B cell (primary cell): ENCODE results near the gene WDR26. TPM values are rescaled to one million over a fixed set of nuclear protein-coding genes. Genes with fewer than 3 reads are reported as not detected.

Experiments
- ATAC-seq: fragments of 200-7000 bp; cut with Tn5 transposase; one replicate; pipeline ENCODE4 v1.10.0; 2021; ENCODE audit warnings: low read depth, mild to moderate bottlenecking, moderate number of reproducible peaks, moderate library complexity
- CTCF ChIA-PET: fragments of 350-600 bp; sonication (Branson Sonifier 250); formaldehyde crosslinking; loops from one replicate; lab custom pipeline; 2021; ENCODE audit warnings: antibody characterized with exemption, inconsistent platforms; lab: Charles Lee
- POLR2A ChIA-PET: fragments of 350-600 bp; sonication (Branson Sonifier 250); formaldehyde crosslinking; loops from one replicate; lab custom pipeline; 2021; ENCODE audit warnings: antibody characterized with exemption; lab: Charles Lee
- DNase-seq: peaks from one replicate; pipeline ENCODE4 v3.0.0; 2013
- H2AFZ ChIP-seq: 2 replicates; pipeline ENCODE4 v1.6.1; 2012; ENCODE audit warnings: mild to moderate bottlenecking, low read depth, low read length; ENCODE audit not compliant: insufficient read depth, poor library complexity, severe bottlenecking
- H3K27ac ChIP-seq, 2 donors: 1 replicate in 1 of 2; 2 replicates in 1 of 2; pipeline ENCODE4 v1.5.1; 2012 to 2013; ENCODE audit warnings: low read length in 2 of 2, mild to moderate bottlenecking in 2 of 2, moderate library complexity in 1 of 2
- H3K27me3 ChIP-seq, 4 experiments: fragments of 200-600 bp in 1 of 4; sonication (generic) in 1 of 4; replicated peaks in 1 of 4; 1 replicate in 2 of 4; 2 replicates in 2 of 4; pipeline versions ENCODE4 v1.6.1 to v1.7.0; 2013 to 2016; ENCODE audit warnings: low read length in 3 of 4, mild to moderate bottlenecking in 2 of 4, mixed read lengths in 1 of 4, moderate library complexity in 1 of 4; ENCODE audit not compliant: insufficient read depth in 4 of 4, control insufficient read depth in 3 of 4; ENCODE audit errors: control extremely low read depth in 1 of 4
- H3K36me3 ChIP-seq, 2 experiments: replicated peaks in 1 of 2; 1 replicate in 1 of 2; 2 replicates in 1 of 2; pipeline versions ENCODE4 v1.6.1 to v1.7.1; 2013; ENCODE audit warnings: low read length in 1 of 2; ENCODE audit not compliant: insufficient read depth in 2 of 2, control insufficient read depth in 1 of 2; ENCODE audit errors: control extremely low read depth in 1 of 2, extremely low read depth in 1 of 2
- H3K4me1 ChIP-seq, 2 donors: fragments of 200-600 bp in 1 of 2; sonication (generic) in 1 of 2; 1 replicate in 1 of 2; 2 replicates in 1 of 2; pipeline versions ENCODE4 v1.5.1 to v1.6.1; 2013 to 2017; ENCODE audit warnings: low read length in 2 of 2; ENCODE audit not compliant: control insufficient read depth in 2 of 2, insufficient read depth in 2 of 2
- H3K4me2 ChIP-seq: replicated peaks from 2 replicates; pipeline ENCODE3; 2012; ENCODE audit warnings: mild to moderate bottlenecking, low read depth, low read length; ENCODE audit not compliant: poor library complexity, severe bottlenecking
- H3K4me3 ChIP-seq, 5 experiments: fragments of 200-600 bp in 1 of 5; sonication (generic) in 1 of 5; 1 replicate in 3 of 5; 2 replicates in 2 of 5; pipeline versions ENCODE4 v1.5.1 to v1.7.0; 2011 to 2016; ENCODE audit warnings: low read length in 4 of 5, mild to moderate bottlenecking in 4 of 5, low read depth in 2 of 5, control low read depth in 1 of 5, moderate library complexity in 1 of 5; ENCODE audit not compliant: insufficient read depth in 1 of 5; ENCODE audit errors: control extremely low read depth in 1 of 5, extremely low read depth in 1 of 5
- H3K79me2 ChIP-seq: fragments of 200-600 bp; sonication (generic); one replicate; pipeline ENCODE4 v1.6.0; 2016; ENCODE audit warnings: low read length; ENCODE audit not compliant: control insufficient read depth, insufficient read depth
- H3K9ac ChIP-seq: fragments of 200-600 bp; sonication (generic); 2 replicates; pipeline ENCODE4 v1.6.1; 2017; ENCODE audit warnings: mild to moderate bottlenecking, low read length, moderate library complexity
- H3K9me3 ChIP-seq, 3 donors: one replicate each; pipeline versions ENCODE4 v1.6.1 to v1.7.1; 2013; ENCODE audit warnings: low read length in 2 of 3; ENCODE audit not compliant: control insufficient read depth in 2 of 3, insufficient read depth in 1 of 3; ENCODE audit errors: control extremely low read depth in 1 of 3
- H4K20me1 ChIP-seq: 2 replicates; pipeline ENCODE4 v1.6.0; 2012; ENCODE audit warnings: mild to moderate bottlenecking, low read length; ENCODE audit not compliant: insufficient read depth, control insufficient read depth, poor library complexity, severe bottlenecking
- H3K27ac Mint-ChIP-seq: one replicate; pipeline ENCODE4 v1.8.0; 2021; ENCODE audit warnings: mixed read lengths
- H3K27me3 Mint-ChIP-seq: one replicate; pipeline ENCODE4 v1.8.0; 2021; ENCODE audit warnings: mixed read lengths
- H3K4me1 Mint-ChIP-seq: one replicate; pipeline ENCODE4 v1.8.0; 2021; ENCODE audit warnings: mixed read lengths
- H3K4me3 Mint-ChIP-seq: one replicate; pipeline ENCODE4 v1.8.0; 2021; ENCODE audit warnings: mixed read lengths
- H3K9me3 Mint-ChIP-seq: one replicate; pipeline ENCODE4 v1.8.0; 2022; ENCODE audit warnings: mixed read lengths; ENCODE audit not compliant: insufficient read depth
- EZH2 ChIP-seq: IDR thresholded peaks from 2 replicates; pipeline ENCODE4 v1.6.1; 2012; ENCODE audit warnings: borderline replicate concordance, low read depth, mild to moderate bottlenecking, moderate library complexity, low read length; ENCODE audit not compliant: insufficient read depth, poor library complexity, severe bottlenecking
- WGBS: methylation state at CpG from one replicate; pipeline ENCODE4 v1.1.5; 2013; ENCODE audit warnings: missing lambda C conversion rate; ENCODE audit not compliant: insufficient coverage; 5-methylcytosine and 5-hydroxymethylcytosine counted together
- intact Hi-C: fragments of 100-400 bp; cut with micrococcal nuclease; formaldehyde crosslinking; loops from one replicate; pipeline ENCODE4 v1.10.0; 2022
- polyA plus RNA-seq: library from polyadenylated mRNA; depleted of rRNA; stranded (reverse); fragments of >200 nt; gene quantifications from 2 replicates; pipeline ENCODE4 v1.2.3, GENCODE V29; 2012
- total RNA-seq, 2 donors: library from RNA; stranded (reverse); fragments of 120-200 nt in 1 of 2; gene quantifications; 1 replicate in 1 of 2; 2 replicates in 1 of 2; pipeline versions ENCODE4 v1.2.3 to v1.2.4, GENCODE V29; 2013 to 2022
- TF ChIP-seq, protein P1 (sequence below): fragments of 200-600 bp; IDR thresholded peaks from one replicate; pipeline ENCODE4 v1.8.0; 2022; ENCODE audit warnings: antibody characterized with exemption, mild to moderate bottlenecking

WDR26 gene
- total and polyA plus RNA-seq, 2 donors (not counting 1 experiment from before 2014, with no cell fraction given) = 35.7 to 108 TPM

- no peaks in the 10 kb centered on the region for H3K9me3 Mint-ChIP-seq
- H3K4me3 Mint-ChIP-seq = no peak overlapping the region
- H3K4me3 ChIP-seq = no peak overlapping the region
- ChIA-PET CTCF (no interaction called here), POLR2A (no interaction called here)
- H3K4me2 ChIP-seq = no peak overlapping the region
- H3K4me1 ChIP-seq = no peaks in the 10 kb centered on the region
- H3K36me3 ChIP-seq = peaks cover 4 to 51% of the 10 kb centered on the region in 2 experiments
- no peak for DNase-seq
- H3K9me3 ChIP-seq = no peaks in the 10 kb centered on the region
- 90% methylated on average over 2 of the region's 6 CpGs for WGBS
- no peaks in the 10 kb centered on the region for H3K27me3 Mint-ChIP-seq
- H4K20me1 ChIP-seq = peaks cover 3% of the 10 kb centered on the region
- H3K27ac Mint-ChIP-seq = no peak overlapping the region
- ATAC-seq = no peak
- no peak for TF ChIP-seq EZH2
- TF ChIP-seq, protein P1, sequence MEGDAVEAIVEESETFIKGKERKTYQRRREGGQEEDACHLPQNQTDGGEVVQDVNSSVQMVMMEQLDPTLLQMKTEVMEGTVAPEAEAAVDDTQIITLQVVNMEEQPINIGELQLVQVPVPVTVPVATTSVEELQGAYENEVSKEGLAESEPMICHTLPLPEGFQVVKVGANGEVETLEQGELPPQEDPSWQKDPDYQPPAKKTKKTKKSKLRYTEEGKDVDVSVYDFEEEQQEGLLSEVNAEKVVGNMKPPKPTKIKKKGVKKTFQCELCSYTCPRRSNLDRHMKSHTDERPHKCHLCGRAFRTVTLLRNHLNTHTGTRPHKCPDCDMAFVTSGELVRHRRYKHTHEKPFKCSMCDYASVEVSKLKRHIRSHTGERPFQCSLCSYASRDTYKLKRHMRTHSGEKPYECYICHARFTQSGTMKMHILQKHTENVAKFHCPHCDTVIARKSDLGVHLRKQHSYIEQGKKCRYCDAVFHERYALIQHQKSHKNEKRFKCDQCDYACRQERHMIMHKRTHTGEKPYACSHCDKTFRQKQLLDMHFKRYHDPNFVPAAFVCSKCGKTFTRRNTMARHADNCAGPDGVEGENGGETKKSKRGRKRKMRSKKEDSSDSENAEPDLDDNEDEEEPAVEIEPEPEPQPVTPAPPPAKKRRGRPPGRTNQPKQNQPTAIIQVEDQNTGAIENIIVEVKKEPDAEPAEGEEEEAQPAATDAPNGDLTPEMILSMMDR = no peak
- intact Hi-C loops = no loop called here
- H3K4me1 Mint-ChIP-seq = no peaks in the 10 kb centered on the region
- H3K9ac ChIP-seq = no peak overlapping the region
- H3K27me3 ChIP-seq = no peaks in the 10 kb centered on the region
- H3K27ac ChIP-seq = no peak overlapping the region
- no peaks in the 10 kb centered on the region for H3K79me2 ChIP-seq
- no peak overlapping the region for H2AFZ ChIP-seq
These were observed 47.2 kb downstream of the WDR26 start for GRCh38 chr1:224387302-224387912.

DNA sequence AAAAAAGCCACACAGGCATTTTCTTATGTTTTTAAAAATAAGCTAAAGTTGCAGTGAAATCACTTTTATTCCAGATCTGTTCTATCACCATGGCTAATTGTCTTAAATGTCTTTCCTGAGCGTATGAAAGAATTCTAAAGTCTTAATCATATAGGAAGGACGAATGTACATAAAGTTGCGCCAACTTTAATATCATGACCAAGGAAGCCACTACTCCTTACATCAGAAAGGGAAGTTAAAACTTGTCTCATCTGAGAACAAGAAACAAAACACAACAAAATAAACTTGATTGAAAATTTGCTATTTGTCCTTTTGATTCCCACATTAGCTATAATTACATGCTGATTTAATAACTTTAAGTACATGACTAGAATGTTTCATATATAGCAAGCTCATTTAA is 51.4 kb downstream of the WDR26 start:
- no peak overlapping the region for H3K4me2 ChIP-seq
- WGBS = no CpG with 5 or more reads among the region's 3 CpGs
- DNase-seq = no peak
- Mint-ChIP-seq H3K9me3 (no peaks in the 10 kb centered on the region), H3K27ac (no peak overlapping the region), H3K4me3 (no peak overlapping the region), H3K4me1 (peaks cover 19% of the 10 kb centered on the region), H3K27me3 (no peaks in the 10 kb centered on the region)
- ChIA-PET POLR2A (no interaction called here), CTCF (no interaction called here)
- H2AFZ ChIP-seq = no peak overlapping the region
- H3K36me3 ChIP-seq = peaks cover 0 to 16% of the 10 kb centered on the region in 2 experiments
- no peaks in the 10 kb centered on the region for H3K79me2 ChIP-seq
- no peak overlapping the region for H3K27ac ChIP-seq
- no peak for TF ChIP-seq EZH2
- intact Hi-C loops = no loop called here
- H3K9ac ChIP-seq = no peak overlapping the region
- no peak overlapping the region for H3K4me3 ChIP-seq
- H3K4me1 ChIP-seq = peaks cover 18% of the 10 kb centered on the region in 2 donors
- no peaks in the 10 kb centered on the region for H3K27me3 ChIP-seq
- no peaks in the 10 kb centered on the region for H3K9me3 ChIP-seq
- ATAC-seq = no peak
- peaks cover 3% of the 10 kb centered on the region for H4K20me1 ChIP-seq
